SK-N-SH (cell line): ENCODE data around the gene PHF1. TPM values are rescaled to one million over a fixed set of nuclear protein-coding genes. Genes with fewer than 3 reads are reported as not detected.

Source experiments
- CTCF ChIA-PET: fragments of 300-600, 350-600 bp; formaldehyde crosslinking; extraction: SDS; loops from one replicate; lab custom pipeline; 2021; lab: Yijun Ruan, JAX
- POLR2A ChIA-PET: fragments of 350-600 bp; sonication (Branson Sonifier 250); formaldehyde crosslinking; extraction: SDS; loops from one replicate; lab custom pipeline; 2020; ENCODE audit warnings: antibody characterized with exemption, inconsistent platforms; lab: Yijun Ruan, JAX
- DNase-seq: peaks from one replicate; pipeline ENCODE4 v3.0.0; 2012
- H2AFZ ChIP-seq: fragments of 200-600 bp; sonication (generic); 2 replicates; pipeline ENCODE4 v1.8.1; 2016; ENCODE audit warnings: antibody characterized with exemption, mild to moderate bottlenecking, low read depth
- H3F3A ChIP-seq: fragments of 200-600 bp; sonication (generic); replicated peaks from 2 replicates; pipeline ENCODE3; 2016; ENCODE audit warnings: antibody characterized with exemption, mild to moderate bottlenecking; ENCODE audit not compliant: insufficient read depth
- H3K27ac ChIP-seq, 2 experiments: fragments of 200-500 bp in 1 of 2; fragments of 200-600 bp in 1 of 2; sonication (Bioruptor generic) in 1 of 2; sonication (generic), shearing (Covaris generic) in 1 of 2; 2 replicates each; pipeline versions ENCODE4 v1.5.1 to v1.6.1; 2014 to 2016; ENCODE audit warnings: low read depth in 2 of 2, inconsistent platforms in 1 of 2, low read length in 1 of 2, mild to moderate bottlenecking in 1 of 2, mixed read lengths in 1 of 2
- H3K27me3 ChIP-seq: fragments of 200-600 bp; sonication (generic), shearing (Covaris generic); 2 replicates; pipeline ENCODE4 v1.6.1; 2016; ENCODE audit warnings: mixed run types; ENCODE audit not compliant: insufficient read depth
- H3K36me3 ChIP-seq, 2 experiments: fragments of 200-500 bp in 1 of 2; fragments of 200-600 bp in 1 of 2; sonication (Bioruptor generic) in 1 of 2; sonication (generic) in 1 of 2; replicated peaks in 1 of 2; 2 replicates each; pipeline versions ENCODE3 to v1.5.1; 2014 to 2016; ENCODE audit warnings: low read length in 1 of 2, mild to moderate bottlenecking in 1 of 2; ENCODE audit not compliant: insufficient read depth in 2 of 2, control insufficient read depth in 1 of 2
- H3K4me1 ChIP-seq, 2 experiments: fragments of 200-500 bp in 1 of 2; fragments of 200-600 bp in 1 of 2; sonication (Bioruptor generic) in 1 of 2; sonication (generic), shearing (Covaris generic) in 1 of 2; 2 replicates each; pipeline versions ENCODE4 v1.5.1 to v1.6.1; 2014 to 2016; ENCODE audit warnings: low read depth in 1 of 2, low read length in 1 of 2, mixed run types in 1 of 2; ENCODE audit not compliant: insufficient read depth in 2 of 2, control insufficient read depth in 1 of 2
- H3K4me2 ChIP-seq: fragments of 200-600 bp; sonication (generic), shearing (Covaris generic); 2 replicates; pipeline ENCODE4 v1.6.1; 2017; ENCODE audit warnings: mixed run types
- H3K4me3 ChIP-seq, 2 experiments: fragments of 200-500 bp in 1 of 2; fragments of 200-600 bp in 1 of 2; sonication (Bioruptor generic) in 1 of 2; sonication (generic), shearing (Covaris generic) in 1 of 2; 2 replicates each; pipeline versions ENCODE4 v1.5.1 to v1.8.1; 2014 to 2016; ENCODE audit warnings: low read depth in 2 of 2, inconsistent platforms in 1 of 2, low read length in 1 of 2, mild to moderate bottlenecking in 1 of 2, mixed read lengths in 1 of 2, moderate library complexity in 1 of 2
- H3K79me2 ChIP-seq: fragments of 200-600 bp; sonication (generic); 2 replicates; pipeline ENCODE4 v1.8.1; 2017; ENCODE audit warnings: mild to moderate bottlenecking; ENCODE audit not compliant: insufficient read depth
- H3K9ac ChIP-seq: fragments of 200-600 bp; sonication (generic); 2 replicates; pipeline ENCODE4 v1.6.1; 2017; ENCODE audit warnings: mixed run types
- H3K9me2 ChIP-seq: fragments of 200-600 bp; sonication (generic); 2 replicates; pipeline ENCODE4 v1.6.1; 2017; ENCODE audit warnings: mixed run types
- H3K9me3 ChIP-seq: fragments of 200-600 bp; sonication (generic); 2 replicates; pipeline ENCODE4 v1.6.1; 2017; ENCODE audit warnings: mixed run types, mild to moderate bottlenecking, moderate library complexity
- H4K20me1 ChIP-seq: fragments of 200-600 bp; sonication (generic); 2 replicates; pipeline ENCODE4 v1.6.1; 2017; ENCODE audit warnings: mild to moderate bottlenecking, mixed run types; ENCODE audit not compliant: insufficient read depth
- ELF1 ChIP-seq: IDR thresholded peaks from 2 replicates; pipeline ENCODE4 v1.4.0; 2012
- EZH2phosphoT487 ChIP-seq: fragments of 200-600 bp; sonication (generic); IDR thresholded peaks from 2 replicates; pipeline ENCODE4 v1.6.1; 2017; ENCODE audit warnings: low read depth, mixed run types, mild to moderate bottlenecking, antibody characterized with exemption, moderate library complexity, borderline replicate concordance
- FOSL2 ChIP-seq: IDR thresholded peaks from 2 replicates; pipeline ENCODE4 v1.4.0; 2012; ENCODE audit warnings: low read depth, mild to moderate bottlenecking, moderate library complexity, borderline replicate concordance
- FOXJ3 ChIP-seq: sonication (generic); formaldehyde crosslinking; IDR thresholded peaks from 2 replicates; pipeline ENCODE4 v1.5.1; 2020; ENCODE audit warnings: mild to moderate bottlenecking, missing genetic modification reagents
- FOXM1 ChIP-seq: IDR thresholded peaks from 2 replicates; pipeline ENCODE4 v1.4.0; 2012; ENCODE audit warnings: low read depth, mild to moderate bottlenecking
- GATA2 ChIP-seq: sonication (generic); formaldehyde crosslinking; IDR thresholded peaks from 2 replicates; pipeline ENCODE4 v1.5.0; 2020; ENCODE audit warnings: mild to moderate bottlenecking, missing genetic modification reagents
- MXI1 ChIP-seq: IDR thresholded peaks from 2 replicates; pipeline ENCODE4 v1.6.1; 2012; ENCODE audit warnings: mild to moderate bottlenecking, low read depth, low read length, improper control_type of control experiment
- NFIC ChIP-seq: IDR thresholded peaks from 2 replicates; pipeline ENCODE4 v1.4.0; 2012; ENCODE audit warnings: borderline replicate concordance
- RAD21 ChIP-seq: IDR thresholded peaks from 2 replicates; pipeline ENCODE4 v1.6.1; 2012; ENCODE audit warnings: mild to moderate bottlenecking, low read length
- RFX5 ChIP-seq: IDR thresholded peaks from 2 replicates; pipeline ENCODE4 v1.6.1; 2012; ENCODE audit warnings: mild to moderate bottlenecking, improper control_type of control experiment, low read length
- TAF1 ChIP-seq: IDR thresholded peaks from 2 replicates; pipeline ENCODE4 v1.6.1; 2012; ENCODE audit warnings: low read depth, mild to moderate bottlenecking, low read length, moderate library complexity, borderline replicate concordance
- TCF12 ChIP-seq: IDR thresholded peaks from 2 replicates; pipeline ENCODE4 v1.4.0; 2012
- TEAD4 ChIP-seq: IDR thresholded peaks from 2 replicates; pipeline ENCODE4 v1.4.0; 2012; ENCODE audit warnings: mild to moderate bottlenecking, borderline replicate concordance; ENCODE audit not compliant: insufficient read depth
- WGBS: methylation state at CpG from one replicate; pipeline ENCODE4 v1.1.6; 2017; ENCODE audit warnings: low lambda C conversion rate; 5-methylcytosine and 5-hydroxymethylcytosine counted together
- polyA plus RNA-seq, 3 experiments: library from polyadenylated mRNA; depleted of rRNA; stranded (reverse); fragments of >200 nt; gene quantifications; 2 replicates each; pipeline ENCODE4 v1.2.3, GENCODE V29; 2012

The PHF1 gene
- polyA plus RNA-seq, 1 of the 3 experiments (the other 2 are of a cell fraction) = 48.7 TPM

DNA sequence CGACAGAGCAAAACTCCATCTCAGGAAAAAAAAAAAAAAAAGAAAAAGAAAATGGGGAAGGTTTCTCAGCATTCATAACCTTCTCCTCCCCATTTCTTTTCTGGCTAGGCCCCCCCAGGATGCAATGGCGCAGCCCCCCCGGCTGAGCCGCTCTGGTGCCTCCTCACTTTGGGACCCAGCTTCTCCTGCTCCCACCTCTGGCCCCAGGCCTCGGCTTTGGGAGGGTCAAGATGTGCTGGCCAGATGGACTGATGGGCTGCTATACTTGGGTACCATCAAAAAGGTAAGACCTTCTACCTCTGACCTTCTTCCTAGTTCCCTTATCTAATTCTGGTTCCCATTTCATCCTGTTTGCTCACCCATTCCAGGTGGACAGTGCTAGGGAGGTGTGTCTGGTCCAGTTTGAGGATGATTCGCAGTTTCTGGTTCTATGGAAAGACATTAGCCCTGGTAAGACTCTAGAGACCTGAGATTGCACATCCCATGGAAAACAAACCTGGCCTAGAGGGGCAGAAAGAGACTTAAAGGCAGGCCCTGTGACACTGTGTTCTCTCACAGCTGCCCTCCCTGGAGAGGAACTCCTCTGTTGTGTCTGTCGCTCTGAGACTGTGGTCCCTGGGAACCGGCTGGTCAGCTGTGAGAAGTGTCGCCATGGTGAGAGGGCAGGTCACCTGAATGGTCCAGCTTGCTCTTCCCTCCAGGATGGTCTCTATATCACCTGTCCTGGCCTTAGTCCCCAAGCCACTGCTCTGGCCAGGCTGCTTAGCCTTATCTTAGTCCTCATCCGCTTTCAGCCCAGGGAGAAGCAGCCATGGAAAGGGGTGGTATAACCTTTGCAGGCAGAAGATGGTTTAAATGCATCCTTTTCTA is 1.6 kb downstream of the PHF1 start:
- Histone ChIP-seq H3K4me3 (peak overlapping the region in 1 of 2 experiments; percentile 76; a peak in 2 of 4 replicates), H3K27ac (0 out of 4 replicates have a peak overlapping the region, but pooled peaks of 1 of the 2 experiments have one; percentile 1), H3K9me3 (no peaks in the 10 kb centered on the region), H2AFZ (no peak overlapping the region), H3K27me3 (no peaks in the 10 kb centered on the region), H3K9ac (no peak overlapping the region), H3K9me2 (no peaks in the 10 kb centered on the region), H3K4me2 (peak overlapping the region; percentile 84), H3K4me1 (peaks cover 8 to 37% of the 10 kb centered on the region in 2 experiments), H3K36me3 (peaks cover 18 to 48% of the 10 kb centered on the region in 2 experiments), H3F3A (peaks cover 44% of the 10 kb centered on the region), H4K20me1 (0 out of 2 replicates have a peak, but pooled peaks cover 5% of the 10 kb centered on the region), H3K79me2 (peaks cover 61% of the 10 kb centered on the region)
- DNase-seq = no peak
- ChIA-PET POLR2A (interaction anchor here (1.5 kb wide), 1 partner anchor 10 kb away, joined by 3 read pairs; no protein-coding TSS in a partner anchor), CTCF (interaction anchor here (1.0 to 3.1 kb wide), 5 partner anchors 13 to 22 kb away, joined by 3 to 10 read pairs (median 4); no protein-coding TSS in a partner anchor)
- TF ChIP-seq FOXM1 (no peak), TCF12 (no peak), NFIC (no peak), ELF1 (no peak), TEAD4 (no peak), RAD21 (no peak), TAF1 (no peak), FOSL2 (no peak), EZH2phosphoT487 (no peak), MXI1 (no peak), GATA2 (CRISPR knock-in tag) (no peak), RFX5 (no peak), FOXJ3 (CRISPR knock-in tag) (no peak)
- 99% methylated on average over 10 of the region's 10 CpGs for WGBS

DNA sequence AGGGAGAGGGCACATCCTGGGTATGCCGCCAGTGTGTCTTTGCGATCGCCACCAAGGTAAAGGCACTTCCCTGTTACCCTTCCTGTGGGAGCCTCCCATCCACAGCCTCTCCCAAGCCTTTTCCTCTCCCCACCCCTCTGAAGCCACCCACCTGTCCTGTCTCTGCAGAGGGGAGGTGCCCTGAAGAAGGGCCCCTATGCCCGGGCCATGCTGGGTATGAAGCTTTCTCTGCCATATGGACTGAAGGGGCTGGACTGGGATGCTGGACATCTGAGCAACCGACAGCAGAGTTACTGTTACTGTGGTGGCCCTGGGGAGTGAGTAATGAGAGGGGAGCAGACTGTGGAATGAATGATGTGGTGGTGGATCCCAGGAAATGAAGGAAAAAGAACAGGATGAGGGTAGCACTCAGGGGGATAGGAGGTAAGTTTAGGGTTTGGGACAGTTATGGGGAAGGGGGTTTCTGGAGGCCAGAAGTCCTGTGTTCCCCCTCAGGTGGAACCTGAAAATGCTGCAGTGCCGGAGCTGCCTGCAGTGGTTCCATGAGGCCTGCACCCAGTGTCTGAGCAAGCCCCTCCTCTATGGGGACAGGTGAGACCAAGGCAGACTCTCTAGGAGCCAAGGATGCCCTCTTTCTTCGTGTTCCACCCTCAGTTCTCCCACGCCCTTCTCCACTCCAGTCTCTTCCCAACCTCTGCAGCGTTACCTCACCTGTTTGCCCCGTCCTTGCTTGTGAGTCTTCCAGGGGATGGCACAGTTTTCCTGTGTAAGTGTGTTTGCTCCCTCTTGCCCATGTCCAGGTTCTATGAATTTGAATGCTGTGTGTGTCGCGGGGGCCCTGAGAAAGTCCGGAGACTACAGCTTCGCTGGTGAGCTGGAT is 2.7 kb downstream of the PHF1 start:
- Histone ChIP-seq H3K27me3 (no peaks in the 10 kb centered on the region), H4K20me1 (0 out of 2 replicates have a peak, but pooled peaks cover 5% of the 10 kb centered on the region), H3K9ac (no peak overlapping the region), H3F3A (peaks cover 37% of the 10 kb centered on the region), H3K36me3 (peaks cover 18 to 42% of the 10 kb centered on the region in 2 experiments), H3K9me2 (no peaks in the 10 kb centered on the region), H2AFZ (no peak overlapping the region), H3K4me1 (peaks cover 9 to 39% of the 10 kb centered on the region in 2 experiments), H3K9me3 (no peaks in the 10 kb centered on the region), H3K4me2 (no peak overlapping the region; the same call in 1 of the 2 replicates), H3K27ac (peak overlapping the region in 1 of 2 experiments; percentile 26; a peak in 1 of 4 replicates), H3K4me3 (no peak overlapping the region), H3K79me2 (peaks cover 66% of the 10 kb centered on the region)
- no peak for TF ChIP-seq NFIC
- ChIA-PET POLR2A (interaction anchor here (1.5 kb wide), 1 partner anchor 9 kb away, joined by 3 read pairs; no protein-coding TSS in a partner anchor), CTCF (interaction anchor here (1.1 to 1.6 kb wide), 4 partner anchors 11 to 16 kb away, joined by 3 to 8 read pairs (median 4); no protein-coding TSS in a partner anchor)
- DNase-seq = no peak
- WGBS = 91% methylated on average over 12 of the region's 14 CpGs
